Fibroblast of lung (primary cell): ENCODE results near the gene MPZL2. TPM values are rescaled to one million over a fixed set of nuclear protein-coding genes. Genes with fewer than 3 reads are reported as not detected.

Source experiments
- DNase-seq, 2 donors: peaks; one replicate each; pipeline versions ENCODE4 v3.0.0 to v3.0.0-alpha.2; 2010; ENCODE audit warnings: low read depth in 2 of 2
- H2AFZ ChIP-seq: 2 replicates; pipeline ENCODE4 v1.5.1; 2012; ENCODE audit warnings: low read length, control low read depth, inconsistent platforms
- H3K27ac ChIP-seq: 2 replicates; pipeline ENCODE4 v1.5.1; 2011; ENCODE audit warnings: low read length, control low read depth; ENCODE audit not compliant: insufficient read depth
- H3K27me3 ChIP-seq: 2 replicates; pipeline ENCODE4 v1.5.1; 2011; ENCODE audit warnings: mild to moderate bottlenecking, low read length; ENCODE audit not compliant: control insufficient read depth, insufficient read depth
- H3K36me3 ChIP-seq: 2 replicates; pipeline ENCODE4 v1.5.1; 2011; ENCODE audit warnings: low read length; ENCODE audit not compliant: control insufficient read depth, insufficient read depth
- H3K4me1 ChIP-seq: 2 replicates; pipeline ENCODE4 v1.5.1; 2011; ENCODE audit warnings: low read length; ENCODE audit not compliant: control insufficient read depth, insufficient read depth; ENCODE audit errors: extremely low read depth
- H3K4me2 ChIP-seq: 2 replicates; pipeline ENCODE4 v1.5.1; 2011; ENCODE audit warnings: low read length, control low read depth; ENCODE audit not compliant: insufficient read depth; ENCODE audit errors: extremely low read depth
- H3K4me3 ChIP-seq, 4 experiments: fragments of 200-600 bp in 1 of 4; sonication (generic) in 1 of 4; replicated peaks in 1 of 4; 2 replicates each; pipeline ENCODE4 v1.5.1; 2011 to 2016; ENCODE audit warnings: low read length in 4 of 4, low read depth in 3 of 4, mild to moderate bottlenecking in 3 of 4, control low read depth in 2 of 4, inconsistent platforms in 1 of 4, mixed read lengths in 1 of 4; ENCODE audit not compliant: insufficient read depth in 1 of 4; ENCODE audit errors: control extremely low read depth in 1 of 4
- H3K79me2 ChIP-seq: 2 replicates; pipeline ENCODE4 v1.5.1; 2012; ENCODE audit warnings: mild to moderate bottlenecking, low read length, inconsistent platforms; ENCODE audit not compliant: control insufficient read depth, insufficient read depth
- H3K9ac ChIP-seq: 2 replicates; pipeline ENCODE4 v1.5.1; 2011; ENCODE audit warnings: mild to moderate bottlenecking, low read length, control low read depth; ENCODE audit not compliant: insufficient read depth
- H3K9me3 ChIP-seq: 2 replicates; pipeline ENCODE4 v1.5.1; 2012; ENCODE audit warnings: low read depth, low read length; ENCODE audit not compliant: control insufficient read depth, insufficient read depth
- H4K20me1 ChIP-seq: 2 replicates; pipeline ENCODE4 v1.5.1; 2011; ENCODE audit warnings: low read length; ENCODE audit not compliant: control insufficient read depth, insufficient read depth; ENCODE audit errors: extremely low read depth
- CTCF ChIP-seq, 2 donors: IDR thresholded peaks in 1 of 2; conservative IDR thresholded peaks in 1 of 2; 1 replicate in 1 of 2; 2 replicates in 1 of 2; pipeline ENCODE4 v1.5.1; 2011 to 2012; ENCODE audit warnings: low read length in 2 of 2, control low read depth in 1 of 2, inconsistent platforms in 1 of 2, low read depth in 1 of 2, mild to moderate bottlenecking in 1 of 2
- EZH2 ChIP-seq: IDR thresholded peaks from 2 replicates; pipeline ENCODE4 v1.5.1; 2012; ENCODE audit warnings: low read length, control low read depth, mild to moderate bottlenecking; ENCODE audit errors: missing control alignments
- polyA plus RNA-seq, 2 donors: library from polyadenylated mRNA; depleted of rRNA in 1 of 2; stranded (reverse) in 1 of 2; unstranded in 1 of 2; fragments of >200 nt; gene quantifications; 2 replicates each; pipeline ENCODE4 v1.2.1, GENCODE V29; 2011 to 2012; ENCODE audit warnings: missing spikeins in 1 of 2
- total RNA-seq: library from RNA; depleted of rRNA; stranded (reverse); fragments of >200 nt; gene quantifications from 2 replicates; pipeline ENCODE4 v1.2.1, GENCODE V29; 2014

The MPZL2 gene
- total and polyA plus RNA-seq, 2 donors (not counting 1 experiment from before 2014, with no cell fraction given) = not detected

DNA sequence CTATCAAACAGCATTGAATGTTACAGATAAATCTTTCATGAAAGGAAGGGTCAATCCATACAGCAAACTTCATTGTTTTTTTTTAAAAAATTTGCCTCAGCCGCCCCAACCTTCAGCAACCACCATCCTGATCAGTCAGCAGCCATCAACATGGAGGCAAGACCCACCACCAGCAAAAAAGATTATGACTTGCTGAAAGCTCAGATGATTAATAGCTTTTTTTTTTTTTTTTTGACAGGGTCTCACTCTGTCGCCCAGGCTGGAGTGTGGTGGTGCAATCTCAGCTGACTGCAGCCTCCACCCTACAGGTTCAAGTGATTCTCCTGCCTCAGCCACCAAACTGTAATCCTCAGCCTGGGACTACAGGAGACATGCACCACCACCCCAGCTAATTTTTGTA lies 22.4 kb upstream of the MPZL2 start:
- DNase-seq = no peak
- no peak overlapping the region for H2AFZ ChIP-seq
- no peak overlapping the region for H3K9ac ChIP-seq
- no peak overlapping the region for H3K4me2 ChIP-seq
- no peaks in the 10 kb centered on the region for H3K9me3 ChIP-seq
- H3K27ac ChIP-seq = no peak overlapping the region
- H3K27me3 ChIP-seq = no peaks in the 10 kb centered on the region
- no peaks in the 10 kb centered on the region for H4K20me1 ChIP-seq
- no peak for TF ChIP-seq EZH2
- TF ChIP-seq CTCF (conservative IDR thresholded peaks at IDR 0.05 in 1 of 2, IDR thresholded peaks at IDR 0.05 in 1 of 2; ENCODE audit: low read depth in 1 of 2, low read length in 2 of 2) = no peak
- no peaks in the 10 kb centered on the region for H3K79me2 ChIP-seq
- H3K4me1 ChIP-seq = no peaks in the 10 kb centered on the region
- no peaks in the 10 kb centered on the region for H3K36me3 ChIP-seq
- H3K4me3 ChIP-seq = no peak overlapping the region

DNA sequence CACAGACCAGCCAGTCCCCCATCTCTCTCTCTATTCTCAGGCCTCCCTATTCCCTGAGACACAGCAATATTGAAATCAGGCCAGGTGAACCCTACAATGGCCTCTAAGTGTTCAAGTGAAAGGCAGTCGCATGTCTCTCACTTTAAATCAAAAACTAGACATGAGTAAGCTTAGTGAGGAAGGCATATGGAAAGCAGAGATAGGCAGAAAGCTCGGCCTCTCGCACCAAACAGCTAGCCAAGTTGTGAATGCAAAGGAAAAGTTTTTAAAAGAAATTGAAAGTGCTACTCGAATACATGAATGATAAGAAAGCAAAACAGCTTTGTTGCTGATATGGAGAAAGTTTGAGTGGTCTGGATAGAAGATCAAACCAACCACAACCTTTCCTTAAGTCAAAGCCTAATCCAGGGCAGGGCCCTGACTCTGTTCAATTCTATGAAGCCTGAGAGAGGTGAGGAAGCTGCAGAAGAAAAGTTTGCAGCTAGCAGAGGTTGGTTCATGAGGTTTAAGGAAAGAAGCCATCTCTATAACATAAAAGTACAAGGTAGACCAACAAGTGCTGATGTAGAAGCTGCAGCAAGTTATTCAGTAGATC lies 19.8 kb upstream of the MPZL2 start:
- H3K79me2 ChIP-seq = no peaks in the 10 kb centered on the region
- H3K9me3 ChIP-seq = no peaks in the 10 kb centered on the region
- no peaks in the 10 kb centered on the region for H3K4me1 ChIP-seq
- no peak overlapping the region for H3K9ac ChIP-seq
- no peak overlapping the region for H3K4me2 ChIP-seq
- no peaks in the 10 kb centered on the region for H3K36me3 ChIP-seq
- no peak for DNase-seq
- H3K27me3 ChIP-seq = no peaks in the 10 kb centered on the region
- H3K4me3 ChIP-seq = no peak overlapping the region
- H4K20me1 ChIP-seq = no peaks in the 10 kb centered on the region
- H3K27ac ChIP-seq = no peak overlapping the region
- TF ChIP-seq CTCF (conservative IDR thresholded peaks at IDR 0.05 in 1 of 2, IDR thresholded peaks at IDR 0.05 in 1 of 2; ENCODE audit: low read depth in 1 of 2, low read length in 2 of 2) = no peak
- TF ChIP-seq EZH2 = no peak
- H2AFZ ChIP-seq = no peak overlapping the region

- Histone ChIP-seq H3K4me2 (no peak overlapping the region), H4K20me1 (no peaks in the 10 kb centered on the region), H3K4me3 (no peak overlapping the region), H3K9ac (no peak overlapping the region), H3K79me2 (no peaks in the 10 kb centered on the region), H3K27ac (no peak overlapping the region), H3K9me3 (no peaks in the 10 kb centered on the region), H3K27me3 (no peaks in the 10 kb centered on the region), H2AFZ (no peak overlapping the region), H3K36me3 (no peaks in the 10 kb centered on the region), H3K4me1 (no peaks in the 10 kb centered on the region)
- TF ChIP-seq CTCF (conservative IDR thresholded peaks at IDR 0.05 in 1 of 2, IDR thresholded peaks at IDR 0.05 in 1 of 2; ENCODE audit: low read depth in 1 of 2, low read length in 2 of 2) (no peak), EZH2 (no peak)
- DNase-seq = no peak
These were observed 19.0 kb upstream of the MPZL2 start for GRCh38 chr11:118283037-118283636.
